Measurements from ENCODE around the gene ITPR2.
"Not testable (repeated sequence)": the region's sequence is repeated elsewhere in the genome, so short reads cannot be mapped to it uniquely, and the experiment has no call there.

ITPR2 gene

DNA sequence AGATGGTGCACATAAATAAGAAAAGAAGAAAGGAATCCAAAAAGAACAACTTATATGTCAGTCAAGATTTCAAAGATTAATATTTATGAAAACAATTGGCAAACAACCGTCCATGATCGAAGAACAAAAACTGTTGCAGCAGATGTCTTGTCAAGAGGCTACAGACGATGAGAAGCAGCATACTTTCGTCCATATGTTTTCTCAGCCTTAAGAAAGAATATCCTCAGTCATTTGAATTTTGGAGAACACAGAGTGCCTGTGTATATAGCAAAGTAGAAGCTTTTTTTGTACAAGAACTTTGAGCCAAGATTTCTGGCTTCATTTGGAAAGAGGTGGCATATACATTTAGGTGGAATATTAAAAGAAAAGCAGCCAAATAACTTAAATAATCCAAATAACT, 297.2 kb downstream of the ITPR2 start:
- in situ Hi-C loops (cut with HindIII; ENCODE audit: low sequenced_read_pairs), result no loop called here

DNA sequence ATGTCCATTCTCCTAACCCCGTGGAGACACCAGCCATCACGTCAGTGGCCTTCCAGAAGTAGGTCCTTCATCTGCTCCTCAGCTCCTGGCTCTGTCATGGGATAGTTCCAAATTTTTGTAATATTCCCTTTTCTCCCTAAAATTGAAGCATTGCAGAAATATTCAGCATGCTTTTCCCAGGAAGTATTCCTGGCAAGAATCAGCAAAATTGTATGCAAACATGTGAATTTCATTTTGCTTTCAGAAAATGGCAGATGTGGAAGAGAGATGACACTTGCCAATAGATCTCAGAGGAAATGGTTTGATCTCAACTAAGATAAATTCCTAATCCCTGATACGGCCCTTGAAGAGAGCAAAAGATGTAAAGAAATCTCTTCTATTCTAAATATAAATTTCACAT, 298.9 kb downstream of the ITPR2 start:
- in situ Hi-C loops (cut with HindIII; ENCODE audit: low sequenced_read_pairs), result no loop called here

- in situ Hi-C loops (cut with HindIII; ENCODE audit: low sequenced_read_pairs), result no loop called here
Observed at GRCh38 chr12:26533211-26533610, 299.8 kb downstream of the ITPR2 start.

DNA sequence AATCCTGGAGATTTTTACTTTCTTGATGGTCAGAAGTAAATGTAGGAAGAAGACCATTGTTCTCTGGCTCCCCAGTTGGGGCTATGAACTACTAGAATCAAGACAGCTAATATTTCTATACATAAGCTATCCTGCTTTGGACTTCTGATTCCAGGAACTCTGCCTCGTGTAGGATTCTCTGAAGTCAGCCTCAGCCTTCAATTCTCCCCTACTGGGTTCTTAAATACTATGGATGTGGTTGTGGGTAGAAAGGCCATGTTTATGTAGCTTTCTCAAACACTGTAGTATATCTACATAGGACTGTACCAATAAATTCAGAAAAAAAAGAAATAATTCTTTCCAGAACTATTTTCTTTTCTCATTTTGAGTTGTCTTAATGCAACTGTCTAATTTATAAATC, 302.5 kb downstream of the ITPR2 start:
- in situ Hi-C loops (cut with HindIII; ENCODE audit: low sequenced_read_pairs), result no loop called here

GRCh38 chr12:26528943-26529342, 304.1 kb downstream of the ITPR2 start:
- in situ Hi-C loops (cut with HindIII; ENCODE audit: low sequenced_read_pairs), result no loop called here

- in situ Hi-C loops (cut with HindIII; ENCODE audit: low sequenced_read_pairs), result no loop called here
Observed at GRCh38 chr12:26527682-26528081, 305.3 kb downstream of the ITPR2 start.

DNA sequence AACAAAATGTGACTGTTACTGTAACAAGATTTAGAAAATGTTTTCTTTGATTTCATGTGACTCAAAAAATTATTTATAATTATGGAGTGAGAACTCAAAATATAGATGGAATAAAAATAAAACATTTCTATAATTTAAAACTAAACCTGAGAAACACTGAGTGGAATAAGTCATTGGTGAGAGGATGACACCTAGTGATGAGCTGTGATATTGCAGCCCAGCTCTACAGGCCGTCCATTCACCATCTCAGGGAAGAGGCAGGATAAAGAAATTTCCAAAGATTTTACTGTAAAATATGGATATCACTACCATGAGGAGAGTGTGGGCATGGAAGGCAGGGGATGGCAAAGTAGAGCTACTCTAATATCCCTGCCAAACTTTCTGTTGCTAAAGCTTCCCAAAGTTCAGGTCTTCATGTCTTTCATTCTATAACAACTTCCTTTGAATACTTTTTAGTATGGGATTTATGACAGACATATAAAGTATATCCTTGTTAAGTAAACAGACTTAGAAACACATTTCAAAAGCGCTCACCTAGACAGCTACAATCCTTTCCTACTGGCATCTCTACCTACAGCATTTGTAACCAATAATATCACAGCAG, 308.0 kb downstream of the ITPR2 start:
- in situ Hi-C loops (cut with HindIII; ENCODE audit: low sequenced_read_pairs), result no loop called here

DNA sequence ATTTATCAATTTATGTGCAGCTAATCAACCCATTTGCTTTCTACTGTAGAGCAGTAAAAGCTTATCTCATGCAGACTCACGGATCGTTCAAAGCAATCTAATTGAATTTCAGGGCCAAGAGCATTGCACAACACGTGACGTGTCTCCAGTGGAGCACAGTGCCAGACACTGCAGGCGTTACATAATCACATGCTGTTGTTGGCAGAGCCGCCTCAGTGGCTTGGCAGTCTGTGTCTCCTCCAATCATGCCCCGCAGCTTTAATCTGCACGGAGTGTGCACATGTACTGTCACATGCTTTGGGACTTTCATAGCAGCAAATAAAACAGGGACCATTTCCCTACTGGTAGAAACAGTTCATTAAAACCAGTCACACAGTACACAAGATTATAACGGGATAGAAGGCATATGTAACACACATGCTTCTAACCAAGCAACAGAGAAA, 309.3 kb downstream of the ITPR2 start:
- in situ Hi-C loops (cut with HindIII; ENCODE audit: low sequenced_read_pairs), result no loop called here

DNA sequence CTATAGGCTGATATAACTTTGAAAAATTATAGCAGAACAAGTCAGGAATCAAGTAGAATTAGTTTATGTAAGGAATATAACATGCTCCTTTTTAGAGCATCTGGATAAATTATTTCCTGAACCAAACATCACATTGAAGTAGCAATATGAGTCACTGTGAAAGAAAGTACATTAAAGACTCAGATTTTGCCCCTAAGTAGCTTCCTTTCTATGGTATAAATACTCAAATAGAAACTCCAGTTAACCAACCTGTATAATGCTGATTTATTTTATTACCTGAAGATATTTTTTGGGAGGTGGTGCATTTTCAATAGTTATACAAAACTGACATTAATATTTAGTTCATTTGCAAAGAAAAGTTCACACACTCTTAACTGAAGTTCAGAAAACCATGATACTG, 312.1 kb downstream of the ITPR2 start:
- in situ Hi-C loops (cut with HindIII; ENCODE audit: low sequenced_read_pairs), result no loop called here

GRCh38 chr12:26520109-26520508, 312.9 kb downstream of the ITPR2 start:
- in situ Hi-C loops (cut with HindIII; ENCODE audit: low sequenced_read_pairs), result no loop called here

GRCh38 chr12:26519462-26519861, 313.5 kb downstream of the ITPR2 start:
- in situ Hi-C loops (cut with HindIII; ENCODE audit: low sequenced_read_pairs), result no loop called here

DNA sequence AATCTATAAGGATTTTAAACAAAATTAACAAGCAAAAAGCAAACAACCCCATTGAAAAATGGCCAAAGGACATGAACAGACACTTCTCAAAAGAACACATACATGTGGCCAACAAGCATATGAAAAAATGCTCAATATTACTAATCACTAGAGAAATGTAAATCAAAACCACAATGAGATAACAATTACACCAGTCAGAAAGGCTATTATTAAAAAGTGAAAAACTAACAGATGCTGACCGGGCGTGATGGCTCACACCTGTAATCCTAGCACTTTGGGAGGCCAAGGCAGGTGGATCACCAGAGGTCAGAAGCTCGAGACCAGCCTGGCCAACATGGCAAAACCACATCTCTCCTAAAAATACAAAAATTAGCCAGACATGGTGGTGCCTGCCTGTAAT, 315.7 kb downstream of the ITPR2 start:
- in situ Hi-C loops (cut with HindIII; ENCODE audit: low sequenced_read_pairs), result not testable (repeated sequence)

DNA sequence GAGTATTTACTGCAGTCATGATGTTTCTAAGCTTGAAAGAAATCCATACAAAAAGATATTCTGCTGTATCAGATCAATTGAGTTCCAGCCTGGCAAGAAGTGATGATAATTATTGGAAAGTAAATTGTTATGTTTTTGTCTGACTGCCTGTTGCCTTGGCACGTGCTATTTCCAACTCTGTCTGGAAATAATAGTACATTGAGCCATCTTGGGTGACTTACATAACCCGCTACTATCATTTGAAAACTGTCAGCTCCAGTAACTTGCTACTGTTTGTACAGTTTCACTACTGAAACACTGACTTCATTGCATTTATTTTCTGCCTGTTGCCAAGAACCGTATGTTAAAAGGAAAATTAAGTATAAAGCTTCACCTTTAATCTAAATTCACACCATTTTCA, 318.6 kb downstream of the ITPR2 start:
- in situ Hi-C loops (cut with HindIII; ENCODE audit: low sequenced_read_pairs), result no loop called here

DNA sequence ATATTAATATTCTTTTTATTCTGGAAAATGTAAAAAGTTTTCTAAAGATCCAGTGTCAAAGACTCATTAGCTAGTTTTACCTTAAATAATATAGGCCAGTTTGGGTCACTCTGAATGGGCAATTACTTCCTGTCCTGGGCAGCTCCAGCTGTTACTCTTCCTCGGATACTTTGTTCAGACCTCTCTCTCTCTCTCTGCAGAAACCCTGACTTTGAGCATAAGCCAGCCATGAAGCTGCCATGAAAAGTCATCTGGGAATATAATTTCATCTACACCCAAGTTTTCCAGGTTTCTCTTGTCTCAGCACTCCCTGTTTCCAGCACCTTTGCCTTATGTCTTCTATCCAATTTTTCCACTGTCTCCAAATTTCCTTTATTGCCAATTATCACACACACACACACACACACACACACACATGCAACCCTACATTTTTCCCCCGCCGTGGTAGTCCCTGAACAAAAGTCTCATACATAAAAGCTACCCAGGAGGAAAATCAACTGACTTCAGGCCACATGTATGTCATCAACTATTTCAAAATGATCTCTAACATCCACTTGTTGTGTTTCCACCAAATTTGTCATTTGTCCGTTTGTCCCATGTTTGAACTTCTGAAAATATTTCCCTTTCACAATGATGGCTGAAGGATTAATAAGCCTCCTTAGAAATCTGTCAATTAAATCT, 319.5 kb downstream of the ITPR2 start:
- in situ Hi-C loops (cut with HindIII; ENCODE audit: low sequenced_read_pairs), result no loop called here

DNA sequence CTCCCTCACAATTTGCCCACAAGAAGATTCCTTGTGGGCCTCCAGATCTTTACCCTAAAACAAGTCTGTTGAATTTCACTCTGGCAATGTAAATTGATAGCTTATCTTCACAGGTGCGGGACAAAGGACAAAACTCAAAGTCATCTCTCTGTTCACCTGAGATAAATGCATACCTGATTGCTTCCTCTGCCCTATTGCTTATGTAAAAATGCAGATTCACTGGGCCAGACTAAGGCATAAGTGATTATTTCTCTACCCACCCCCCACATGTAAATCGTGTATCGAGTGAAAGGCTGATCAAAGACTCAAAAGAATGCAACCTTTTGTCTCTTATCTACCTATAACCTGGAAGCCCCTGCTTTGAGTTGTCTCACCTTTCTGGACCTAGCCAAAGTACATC, 320.8 kb downstream of the ITPR2 start:
- in situ Hi-C loops (cut with HindIII; ENCODE audit: low sequenced_read_pairs), result no loop called here

- in situ Hi-C loops (cut with HindIII; ENCODE audit: low sequenced_read_pairs), result no loop called here
Observed at GRCh38 chr12:26510354-26510674, 322.7 kb downstream of the ITPR2 start.

GRCh38 chr12:26507613-26508012, 325.4 kb downstream of the ITPR2 start:
- in situ Hi-C loops (cut with HindIII; ENCODE audit: low sequenced_read_pairs), result no loop called here

- in situ Hi-C loops (cut with HindIII; ENCODE audit: low sequenced_read_pairs), result no loop called here
Observed at GRCh38 chr12:26499979-26500640, 332.9 kb downstream of the ITPR2 start.

DNA sequence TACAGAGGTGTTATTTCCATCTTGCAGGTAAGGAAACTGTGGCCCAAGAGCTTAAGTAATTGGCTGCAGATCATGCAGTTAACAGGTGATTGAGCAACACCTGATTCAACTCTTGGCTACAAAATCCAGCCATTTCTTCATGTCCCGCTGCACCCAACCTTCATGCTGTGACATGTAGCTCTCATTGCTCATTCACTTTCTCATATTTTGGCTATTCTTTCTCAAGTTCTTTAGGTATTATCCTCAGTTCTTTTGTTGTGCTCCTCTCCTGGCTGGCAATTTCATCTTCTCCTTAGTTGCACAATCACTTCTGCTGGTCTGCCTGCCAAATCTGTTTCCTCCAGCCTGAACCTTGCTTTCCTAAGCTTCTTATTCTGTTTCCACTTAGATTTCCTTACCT, 336.8 kb downstream of the ITPR2 start:
- in situ Hi-C loops (cut with HindIII; ENCODE audit: low sequenced_read_pairs), result no loop called here

DNA sequence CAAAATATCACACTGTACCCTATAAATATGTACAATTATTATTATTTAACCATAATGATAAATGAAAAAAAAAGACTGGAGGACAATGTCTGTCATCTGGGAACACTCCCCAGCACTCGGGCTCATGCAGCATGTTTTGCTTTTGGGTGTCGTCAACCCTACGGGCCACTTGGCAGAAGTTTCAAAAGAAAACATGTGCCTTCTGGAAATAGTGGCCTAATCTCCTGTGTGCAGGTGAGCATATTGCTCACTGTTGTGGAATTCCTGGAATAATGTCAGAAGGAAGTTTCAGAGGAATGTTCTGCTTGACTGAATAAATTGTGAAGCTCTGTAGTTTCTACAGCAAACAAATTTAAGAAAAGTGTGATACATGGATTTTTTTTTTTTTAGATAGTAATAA, 339.3 kb downstream of the ITPR2 start:
- in situ Hi-C loops (cut with HindIII; ENCODE audit: low sequenced_read_pairs), result no loop called here

- in situ Hi-C loops (cut with HindIII; ENCODE audit: low sequenced_read_pairs), result no loop called here
Observed at GRCh38 chr12:26492406-26492805, 340.6 kb downstream of the ITPR2 start.

DNA sequence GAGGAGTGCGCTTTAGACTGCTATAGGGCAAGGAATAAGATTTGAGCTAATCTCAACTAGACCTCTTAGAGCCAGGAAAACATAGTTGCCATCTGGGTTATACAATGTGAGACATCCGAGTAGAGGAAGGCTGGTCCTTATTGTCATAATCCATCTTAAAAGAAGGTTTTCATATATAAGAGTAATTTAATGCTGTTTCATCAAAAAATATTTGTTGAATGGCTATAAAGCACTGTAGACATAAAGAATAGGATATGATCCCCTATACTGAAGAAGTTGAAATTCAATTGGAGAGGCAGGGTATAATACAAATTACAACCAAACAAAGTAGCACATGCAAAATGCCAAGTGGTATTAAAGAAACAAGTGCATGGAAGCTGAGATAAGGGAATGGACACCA, 343.1 kb downstream of the ITPR2 start:
- in situ Hi-C loops (cut with HindIII; ENCODE audit: low sequenced_read_pairs), result no loop called here

- in situ Hi-C loops (cut with HindIII; ENCODE audit: low sequenced_read_pairs), result no loop called here
Observed at GRCh38 chr12:26488351-26488750, 344.6 kb downstream of the ITPR2 start.
